DOHH2 (cell line): Measurements from ENCODE around the gene CALR.

ENCODE experiments used
- CTCF ChIP-seq: fragments of 200-600 bp; sonication (generic); IDR thresholded peaks from one replicate; pipeline ENCODE4 v1.5.1; 2014; ENCODE audit warnings: antibody characterized with exemption, mild to moderate bottlenecking, low read depth, low read length; ENCODE audit not compliant: poor library complexity, severe bottlenecking
- EZH2phosphoT487 ChIP-seq: fragments of 200-600 bp; sonication (generic); IDR thresholded peaks from 2 replicates; pipeline ENCODE4 v1.6.1; 2017; ENCODE audit warnings: borderline replicate concordance, mild to moderate bottlenecking, antibody characterized with exemption, low read length, moderate library complexity, mixed read lengths

GRCh38 chr19:12946092-12946721, 7.8 kb downstream of the CALR start:
- TF ChIP-seq CTCF (no peak), EZH2phosphoT487 (no peak)
